Measurements from ENCODE around the gene GLI1.

GLI1 gene

GRCh38 chr12:57485695-57486094, 26.1 kb downstream of the GLI1 start:
- TF ChIP-seq EZH2phosphoT487 (IDR thresholded peaks at IDR 0.05; ENCODE audit: low read depth) (no peak), CTCF (IDR thresholded peaks at IDR 0.05; ENCODE audit: low read depth, low read length) (no peak)
- H3K4me1 ChIP-seq (ENCODE audit: low read length) = peaks cover 12% of the 10 kb centered on the region
- H3K4me2 ChIP-seq (ENCODE audit: low read length) = no peak overlapping the region
- no peak overlapping the region for H2AFZ ChIP-seq (ENCODE audit: low read depth, low read length)
- no peak overlapping the region for H3K27ac ChIP-seq (ENCODE audit: low read length)
- no peak overlapping the region for H3K9ac ChIP-seq (ENCODE audit: low read length)
- H3K4me3 ChIP-seq (ENCODE audit: low read length) = no peak overlapping the region
- H3K79me2 ChIP-seq (ENCODE audit: low read length) = peaks cover 26% of the 10 kb centered on the region
- H3K36me3 ChIP-seq (replicated peaks; ENCODE audit: low read depth, low read length) = peaks cover 15% of the 10 kb centered on the region
- no peaks in the 10 kb centered on the region for H3K9me3 ChIP-seq (ENCODE audit: insufficient read depth, low read length)
- no peaks in the 10 kb centered on the region for H3K27me3 ChIP-seq (ENCODE audit: low read depth, low read length)
- no peaks in the 10 kb centered on the region for H4K20me1 ChIP-seq (ENCODE audit: insufficient read depth, low read length)

GRCh38 chr12:57487055-57487596, 27.5 kb downstream of the GLI1 start:
- Histone ChIP-seq H3K9ac (ENCODE audit: low read length) (no peak overlapping the region), H3K4me3 (ENCODE audit: low read length) (peak overlapping the region; percentile 97), H3K79me2 (ENCODE audit: low read length) (peaks cover 26% of the 10 kb centered on the region), H2AFZ (ENCODE audit: low read depth, low read length) (peak overlapping the region; percentile 41; the same call in 1 of the 2 replicates), H3K27me3 (ENCODE audit: low read depth, low read length) (no peaks in the 10 kb centered on the region), H4K20me1 (ENCODE audit: insufficient read depth, low read length) (no peaks in the 10 kb centered on the region), H3K9me3 (ENCODE audit: insufficient read depth, low read length) (no peaks in the 10 kb centered on the region), H3K36me3 (replicated peaks; ENCODE audit: low read depth, low read length) (peaks cover 24% of the 10 kb centered on the region), H3K4me1 (ENCODE audit: low read length) (peaks cover 12% of the 10 kb centered on the region), H3K4me2 (ENCODE audit: low read length) (peak overlapping the region; percentile 83), H3K27ac (ENCODE audit: low read length) (no peak overlapping the region)
- TF ChIP-seq CTCF (IDR thresholded peaks at IDR 0.05; ENCODE audit: low read depth, low read length) = no peak
- no peak for TF ChIP-seq EZH2phosphoT487 (IDR thresholded peaks at IDR 0.05; ENCODE audit: low read depth)

- no peaks in the 10 kb centered on the region for H3K9me3 ChIP-seq (ENCODE audit: insufficient read depth, low read length)
- H3K36me3 ChIP-seq (replicated peaks; ENCODE audit: low read depth, low read length) = peaks cover 27% of the 10 kb centered on the region
- no peak for TF ChIP-seq EZH2phosphoT487 (IDR thresholded peaks at IDR 0.05; ENCODE audit: low read depth)
- peak; percentile 29 for TF ChIP-seq CTCF (IDR thresholded peaks at IDR 0.05; ENCODE audit: low read depth, low read length)
- peaks cover 26% of the 10 kb centered on the region for H3K79me2 ChIP-seq (ENCODE audit: low read length)
- peak within 1 kb of the TSS; percentile 95 for H3K4me2 ChIP-seq (ENCODE audit: low read length)
- no peaks in the 10 kb centered on the region for H4K20me1 ChIP-seq (ENCODE audit: insufficient read depth, low read length)
- no peaks in the 10 kb centered on the region for H3K27me3 ChIP-seq (ENCODE audit: low read depth, low read length)
- H3K27ac ChIP-seq (ENCODE audit: low read length) = peak within 1 kb of the TSS; percentile 63
- peak within 1 kb of the TSS; percentile 97 for H3K4me3 ChIP-seq (ENCODE audit: low read length)
- H2AFZ ChIP-seq (ENCODE audit: low read depth, low read length) = peak within 1 kb of the TSS; percentile 41; the same call in 1 of the 2 replicates
- peak within 1 kb of the TSS; percentile 80 for H3K9ac ChIP-seq (ENCODE audit: low read length)
- H3K4me1 ChIP-seq (ENCODE audit: low read length) = peaks cover 12% of the 10 kb centered on the region
Measured at GRCh38 chr12:57487597-57488401, 28.2 kb downstream of the GLI1 start, which contains the start of gene MARS1. Gene MARS1, plus strand, starts transcription at chr12:57488068. Its CDS starts 23 bp downstream, at chr12:57488091.

GRCh38 chr12:57488402-57489156, 29.0 kb downstream of the GLI1 start:
- H3K4me2 ChIP-seq (ENCODE audit: low read length) = peak overlapping the region; percentile 95
- H3K27me3 ChIP-seq (ENCODE audit: low read depth, low read length) = no peaks in the 10 kb centered on the region
- peak overlapping the region; percentile 80 for H3K9ac ChIP-seq (ENCODE audit: low read length)
- peak overlapping the region; percentile 63 for H3K27ac ChIP-seq (ENCODE audit: low read length)
- peaks cover 12% of the 10 kb centered on the region for H3K4me1 ChIP-seq (ENCODE audit: low read length)
- H2AFZ ChIP-seq (ENCODE audit: low read depth, low read length) = no peak overlapping the region
- no peaks in the 10 kb centered on the region for H3K9me3 ChIP-seq (ENCODE audit: insufficient read depth, low read length)
- H3K79me2 ChIP-seq (ENCODE audit: low read length) = peaks cover 26% of the 10 kb centered on the region
- H4K20me1 ChIP-seq (ENCODE audit: insufficient read depth, low read length) = no peaks in the 10 kb centered on the region
- peak overlapping the region; percentile 97 for H3K4me3 ChIP-seq (ENCODE audit: low read length)
- H3K36me3 ChIP-seq (replicated peaks; ENCODE audit: low read depth, low read length) = peaks cover 30% of the 10 kb centered on the region
- TF ChIP-seq CTCF (IDR thresholded peaks at IDR 0.05; ENCODE audit: low read depth, low read length) = no peak
- TF ChIP-seq EZH2phosphoT487 (IDR thresholded peaks at IDR 0.05; ENCODE audit: low read depth) = no peak
